ENCODE results near the gene PRUNE2.
"Not testable (repeated sequence)": the region's sequence is repeated elsewhere in the genome, so short reads cannot be mapped to it uniquely, and the experiment has no call there.

PRUNE2 gene

GRCh38 chr9:76785501-76785900 lies 120.4 kb downstream of the PRUNE2 start:
- no peak for DNase-seq

GRCh38 chr9:76784881-76785280 lies 121.0 kb downstream of the PRUNE2 start:
- DNase-seq, result no peak

GRCh38 chr9:76772686-76773445 lies 133.0 kb downstream of the PRUNE2 start:
- DNase-seq, result no peak

GRCh38 chr9:76766126-76766525 lies 139.8 kb downstream of the PRUNE2 start:
- DNase-seq, result no peak

- DNase-seq, result no peak
Measured at GRCh38 chr9:76764138-76764537, 141.8 kb downstream of the PRUNE2 start, which contains the start of gene PCA3. PCA3 (plus strand) TSS chr9:76764438.

GRCh38 chr9:76761448-76761847 lies 144.5 kb downstream of the PRUNE2 start:
- DNase-seq, result no peak

GRCh38 chr9:76759732-76760131 lies 146.2 kb downstream of the PRUNE2 start:
- DNase-seq, result no peak

GRCh38 chr9:76758476-76758875 lies 147.4 kb downstream of the PRUNE2 start:
- DNase-seq, result no peak

GRCh38 chr9:76756941-76757673 lies 148.8 kb downstream of the PRUNE2 start:
- no peak for DNase-seq

GRCh38 chr9:76756268-76756640 lies 149.7 kb downstream of the PRUNE2 start:
- no peak for DNase-seq

- no peak for DNase-seq
Measured at GRCh38 chr9:76751001-76751400, 154.9 kb downstream of the PRUNE2 start.

- no peak for DNase-seq
Measured at GRCh38 chr9:76744336-76744735, 161.6 kb downstream of the PRUNE2 start.

- no peak for DNase-seq
Measured at GRCh38 chr9:76743931-76744330, 162.0 kb downstream of the PRUNE2 start.

- not testable (repeated sequence) for DNase-seq
Measured at GRCh38 chr9:76742890-76743289, 163.0 kb downstream of the PRUNE2 start.

GRCh38 chr9:76741524-76741923 lies 164.4 kb downstream of the PRUNE2 start:
- DNase-seq, result no peak

GRCh38 chr9:76738402-76738801 lies 167.5 kb downstream of the PRUNE2 start:
- no peak for DNase-seq

- no peak for DNase-seq
Measured at GRCh38 chr9:76737154-76737902, 168.6 kb downstream of the PRUNE2 start.

GRCh38 chr9:76734716-76735115 lies 171.2 kb downstream of the PRUNE2 start:
- DNase-seq, result no peak

- DNase-seq, result no peak
Measured at GRCh38 chr9:76733096-76733495, 172.8 kb downstream of the PRUNE2 start.

GRCh38 chr9:76732341-76732958 lies 173.5 kb downstream of the PRUNE2 start:
- no peak for DNase-seq

- no peak for DNase-seq
Measured at GRCh38 chr9:76730801-76731200, 175.1 kb downstream of the PRUNE2 start.

GRCh38 chr9:76729980-76730737 lies 175.8 kb downstream of the PRUNE2 start:
- DNase-seq, result no peak
